RWPE2 (cell line): ENCODE measurements around the gene ATG2A.

ENCODE experiments used
- ATAC-seq: fragments of 200-7000 bp; cut with Tn5 transposase; 3 replicates; pipeline ENCODE4 v1.9.1; 2021; ENCODE audit warnings: low read depth
- DNase-seq: peaks from one replicate; pipeline ENCODE4 v3.0.0-alpha.2; 2020; ENCODE audit warnings: low spot score
- H3K27ac ChIP-seq: fragments of 450-650 bp; 2 replicates; pipeline ENCODE4 v1.5.1; 2017; ENCODE audit warnings: mild to moderate bottlenecking; ENCODE audit not compliant: poor library complexity, severe bottlenecking
- H3K27me3 ChIP-seq: fragments of 250-450 bp; sonication (Bioruptor Pico); 2 replicates; pipeline ENCODE4 v1.5.1; 2021; ENCODE audit warnings: mild to moderate bottlenecking, moderate library complexity; ENCODE audit not compliant: insufficient read depth, poor library complexity, severe bottlenecking
- H3K36me3 ChIP-seq: fragments of 250-450 bp; sonication (Bioruptor Pico); 2 replicates; pipeline ENCODE4 v1.5.1; 2020; ENCODE audit warnings: low read depth, mild to moderate bottlenecking, moderate library complexity
- H3K4me1 ChIP-seq: fragments of 250-450 bp; sonication (Bioruptor Pico); 2 replicates; pipeline ENCODE4 v1.5.1; 2021; ENCODE audit warnings: mild to moderate bottlenecking, moderate library complexity; ENCODE audit not compliant: insufficient read depth, poor library complexity, severe bottlenecking
- H3K4me3 ChIP-seq: fragments of 250-450 bp; sonication (Bioruptor Pico); 2 replicates; pipeline ENCODE4 v1.5.1; 2021; ENCODE audit warnings: mild to moderate bottlenecking, moderate library complexity; ENCODE audit not compliant: severe bottlenecking
- H3K9me3 ChIP-seq: fragments of 250-450 bp; sonication (Bioruptor Pico); 2 replicates; pipeline ENCODE4 v1.5.1; 2021; ENCODE audit warnings: mild to moderate bottlenecking, moderate library complexity; ENCODE audit not compliant: severe bottlenecking
- CTCF ChIP-seq: fragments of 450-650 bp; IDR thresholded peaks from one replicate; pipeline ENCODE4 v1.5.1; 2017; ENCODE audit warnings: mild to moderate bottlenecking, moderate library complexity; ENCODE audit not compliant: poor library complexity, severe bottlenecking

ATG2A gene

GRCh38 chr11:64876229-64876750, 40.7 kb downstream of the ATG2A start:
- ATAC-seq (no peak), DNase-seq (no peak)
- no peaks in the 10 kb centered on the region for H3K27me3 ChIP-seq
- H3K27ac ChIP-seq = peak overlapping the region; percentile 62
- no peak for TF ChIP-seq CTCF
- H3K9me3 ChIP-seq = no peaks in the 10 kb centered on the region
- H3K36me3 ChIP-seq = peaks cover 52% of the 10 kb centered on the region
- peaks cover 8% of the 10 kb centered on the region for H3K4me1 ChIP-seq
- peak overlapping the region; percentile 83 for H3K4me3 ChIP-seq

- ATAC-seq = no peak
- H3K27ac ChIP-seq = peak overlapping the region; percentile 62
- TF ChIP-seq CTCF = no peak
- peak overlapping the region; percentile 83 for H3K4me3 ChIP-seq
- no peaks in the 10 kb centered on the region for H3K9me3 ChIP-seq
- no peak for DNase-seq
- no peaks in the 10 kb centered on the region for H3K27me3 ChIP-seq
- H3K36me3 ChIP-seq = peaks cover 59% of the 10 kb centered on the region
- peaks cover 15% of the 10 kb centered on the region for H3K4me1 ChIP-seq
Measured at GRCh38 chr11:64875369-64876228, 41.4 kb downstream of the ATG2A start.

- Histone ChIP-seq H3K4me3 (no peak overlapping the region), H3K9me3 (no peaks in the 10 kb centered on the region), H3K4me1 (peaks cover 25% of the 10 kb centered on the region), H3K27me3 (no peaks in the 10 kb centered on the region), H3K27ac (peak overlapping the region; percentile 99), H3K36me3 (peaks cover 68% of the 10 kb centered on the region)
- DNase-seq (no peak), ATAC-seq (no peak)
- TF ChIP-seq CTCF = no peak
Measured at GRCh38 chr11:64874308-64875240, 42.4 kb downstream of the ATG2A start.

GRCh38 chr11:64872790-64873488, 44.1 kb downstream of the ATG2A start:
- Histone ChIP-seq H3K27me3 (no peaks in the 10 kb centered on the region), H3K36me3 (peaks cover 70% of the 10 kb centered on the region), H3K9me3 (no peaks in the 10 kb centered on the region), H3K4me1 (peaks cover 42% of the 10 kb centered on the region), H3K4me3 (no peak overlapping the region), H3K27ac (peak overlapping the region; percentile 99)
- ATAC-seq = no peak
- DNase-seq = no peak
- no peak for TF ChIP-seq CTCF
